Naive thymus-derived CD4-positive, alpha-beta T cell (primary cell): ENCODE measurements around the gene DSTN. TPM values are rescaled to one million over a fixed set of nuclear protein-coding genes. Genes with fewer than 3 reads are reported as not detected.
A peak's percentile ranks its signal among the peaks of the same experiment; 100 is the strongest.

Source experiments
- ATAC-seq: fragments of 150-1000 bp; cut with Tn5 transposase; 2 replicates; pipeline ENCODE4 v1.10.0; 2021; ENCODE audit warnings: mild to moderate bottlenecking, moderate library complexity
- CTCF ChIA-PET: fragments of 350-600 bp; sonication (Branson Sonifier 250); formaldehyde crosslinking; loops from one replicate; lab custom pipeline; 2021; ENCODE audit warnings: antibody characterized with exemption; lab: Charles Lee
- POLR2A ChIA-PET: fragments of 350-600 bp; sonication (Branson Sonifier 250); formaldehyde crosslinking; loops from one replicate; lab custom pipeline; 2021; ENCODE audit warnings: antibody characterized with exemption, inconsistent platforms; lab: Charles Lee
- DNase-seq, 9 donors: peaks; one replicate each; pipeline versions ENCODE4 v3.0.0 to v3.0.0-alpha.2; 2020 to 2022; ENCODE audit warnings: mixed read lengths in 1 of 9
- H3K27ac ChIP-seq: one replicate; pipeline ENCODE4 v1.7.0; 2013; ENCODE audit warnings: mild to moderate bottlenecking, low read depth, low read length, moderate library complexity
- H3K27me3 ChIP-seq, 2 donors: one replicate each; pipeline ENCODE4 v1.7.0; 2013; ENCODE audit warnings: low read length in 2 of 2, mild to moderate bottlenecking in 2 of 2, moderate library complexity in 2 of 2; ENCODE audit not compliant: control insufficient read depth in 2 of 2, insufficient read depth in 2 of 2
- H3K36me3 ChIP-seq, 3 experiments: 1 replicate in 2 of 3; 2 replicates in 1 of 3; pipeline ENCODE4 v1.7.0; 2013; ENCODE audit warnings: low read length in 3 of 3, mild to moderate bottlenecking in 3 of 3, moderate library complexity in 1 of 3; ENCODE audit not compliant: insufficient read depth in 3 of 3, control insufficient read depth in 2 of 3
- H3K4me1 ChIP-seq, 2 donors: one replicate each; pipeline ENCODE4 v1.7.0; 2013; ENCODE audit warnings: low read length in 2 of 2, mild to moderate bottlenecking in 2 of 2, moderate library complexity in 1 of 2; ENCODE audit not compliant: control insufficient read depth in 2 of 2, insufficient read depth in 2 of 2
- H3K4me3 ChIP-seq: 2 replicates; pipeline ENCODE4 v1.7.0; 2013; ENCODE audit warnings: mild to moderate bottlenecking, low read length
- H3K9me3 ChIP-seq, 3 experiments: 1 replicate in 2 of 3; 2 replicates in 1 of 3; pipeline ENCODE4 v1.7.0; 2013; ENCODE audit warnings: low read length in 3 of 3; ENCODE audit not compliant: control insufficient read depth in 2 of 3
- H3K27ac Mint-ChIP-seq, 9 donors: one replicate each; pipeline ENCODE4 v1.8.0; 2020 to 2022; ENCODE audit warnings: mixed read lengths in 9 of 9, mild to moderate bottlenecking in 8 of 9, moderate library complexity in 5 of 9, inconsistent platforms in 2 of 9
- H3K27me3 Mint-ChIP-seq, 5 donors: one replicate each; pipeline ENCODE4 v1.8.0; 2021 to 2022; ENCODE audit warnings: mixed read lengths in 5 of 5, mild to moderate bottlenecking in 1 of 5
- H3K36me3 Mint-ChIP-seq, 5 donors: one replicate each; pipeline ENCODE4 v1.8.0; 2020 to 2022; ENCODE audit warnings: mixed read lengths in 5 of 5, mild to moderate bottlenecking in 3 of 5, inconsistent platforms in 1 of 5
- H3K4me1 Mint-ChIP-seq, 7 donors: one replicate each; pipeline ENCODE4 v1.8.0; 2020 to 2022; ENCODE audit warnings: mixed read lengths in 7 of 7, mild to moderate bottlenecking in 3 of 7, inconsistent platforms in 1 of 7
- H3K4me3 Mint-ChIP-seq, 10 donors: one replicate each; pipeline ENCODE4 v1.8.0; 2020 to 2022; ENCODE audit warnings: mild to moderate bottlenecking in 10 of 10, mixed read lengths in 10 of 10, moderate library complexity in 6 of 10, inconsistent platforms in 2 of 10
- H3K9me3 Mint-ChIP-seq, 11 donors: one replicate each; pipeline ENCODE4 v1.8.0; 2020 to 2022; ENCODE audit warnings: mixed read lengths in 11 of 11, mild to moderate bottlenecking in 4 of 11, inconsistent platforms in 1 of 11, moderate library complexity in 1 of 11
- intact Hi-C, 2 donors: fragments of 100-400 bp; cut with micrococcal nuclease; formaldehyde crosslinking; loops; one replicate each; pipeline ENCODE4 v1.15.1; 2023
- polyA plus RNA-seq, 2 donors: library from polyadenylated mRNA; unstranded; fragments of 300-500 nt; fragmentation: Illumina TruSeq; gene quantifications; one replicate each; pipeline ENCODE4 v1.2.3, GENCODE V29; 2021
- total RNA-seq, 6 experiments: library from RNA in 5 of 6; stranded (reverse) in 5 of 6; gene quantifications; 1 replicate in 5 of 6; 2 replicates in 1 of 6; pipeline ENCODE4 v1.2.3 and lab custom pipeline; 2021 to 2026

The DSTN gene
- total and polyA plus RNA-seq, 7 experiments from 2014 or later = 28.7 to 113 (median 38.7) TPM

DNA sequence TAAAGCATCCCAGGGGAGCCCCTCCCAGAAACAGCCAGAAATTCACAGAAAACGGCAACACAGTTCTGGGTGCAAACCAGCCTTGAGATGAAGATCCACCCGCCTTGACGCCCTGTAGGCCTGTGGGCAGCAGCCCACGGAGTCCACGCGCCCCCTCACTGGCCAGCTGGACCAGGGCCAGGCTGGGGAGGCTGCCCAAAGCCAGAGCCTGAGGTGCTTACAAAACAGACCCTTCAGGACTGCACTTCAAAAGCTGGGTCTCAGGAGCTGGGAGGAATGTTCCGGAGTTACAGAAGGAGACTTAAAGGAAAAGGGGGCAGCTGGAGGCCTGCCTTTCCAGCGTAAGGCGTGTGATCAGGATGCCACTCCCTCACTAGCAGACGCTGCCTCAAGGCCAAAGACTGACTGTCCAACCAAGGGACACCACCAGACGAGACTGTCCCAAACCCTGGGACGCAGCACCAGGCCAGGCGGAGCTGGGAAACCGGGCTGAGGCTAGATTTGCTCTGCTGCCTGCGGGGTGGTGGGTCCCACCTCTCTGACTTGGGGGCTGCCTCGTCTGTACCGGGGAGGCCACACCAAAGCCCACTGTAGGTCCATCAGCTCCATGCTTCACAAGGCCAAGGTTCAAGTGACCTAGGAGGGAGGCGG lies 64.1 kb downstream of the DSTN start:
- no peaks in the 10 kb centered on the region for H3K4me1 ChIP-seq
- ChIA-PET CTCF (no interaction called here), POLR2A (no interaction called here)
- intact Hi-C loops = no loop called here
- peaks cover 0 to 77% (median 0%) of the 10 kb centered on the region in 3 experiments for H3K36me3 ChIP-seq
- no peaks in the 10 kb centered on the region for H3K27me3 Mint-ChIP-seq
- no peaks in the 10 kb centered on the region for H3K9me3 ChIP-seq
- H3K4me3 ChIP-seq = no peak overlapping the region
- no peak for DNase-seq
- peaks cover 0 to 35% (median 4%) of the 10 kb centered on the region in 5 donors for H3K36me3 Mint-ChIP-seq
- H3K27ac ChIP-seq = no peak overlapping the region
- no peak overlapping the region for H3K27ac Mint-ChIP-seq
- no peaks in the 10 kb centered on the region for H3K9me3 Mint-ChIP-seq
- ATAC-seq = no peak
- H3K27me3 ChIP-seq = no peaks in the 10 kb centered on the region
- peaks cover 0 to 6% (median 0%) of the 10 kb centered on the region in 7 donors for H3K4me1 Mint-ChIP-seq
- H3K4me3 Mint-ChIP-seq = no peak overlapping the region

DNA sequence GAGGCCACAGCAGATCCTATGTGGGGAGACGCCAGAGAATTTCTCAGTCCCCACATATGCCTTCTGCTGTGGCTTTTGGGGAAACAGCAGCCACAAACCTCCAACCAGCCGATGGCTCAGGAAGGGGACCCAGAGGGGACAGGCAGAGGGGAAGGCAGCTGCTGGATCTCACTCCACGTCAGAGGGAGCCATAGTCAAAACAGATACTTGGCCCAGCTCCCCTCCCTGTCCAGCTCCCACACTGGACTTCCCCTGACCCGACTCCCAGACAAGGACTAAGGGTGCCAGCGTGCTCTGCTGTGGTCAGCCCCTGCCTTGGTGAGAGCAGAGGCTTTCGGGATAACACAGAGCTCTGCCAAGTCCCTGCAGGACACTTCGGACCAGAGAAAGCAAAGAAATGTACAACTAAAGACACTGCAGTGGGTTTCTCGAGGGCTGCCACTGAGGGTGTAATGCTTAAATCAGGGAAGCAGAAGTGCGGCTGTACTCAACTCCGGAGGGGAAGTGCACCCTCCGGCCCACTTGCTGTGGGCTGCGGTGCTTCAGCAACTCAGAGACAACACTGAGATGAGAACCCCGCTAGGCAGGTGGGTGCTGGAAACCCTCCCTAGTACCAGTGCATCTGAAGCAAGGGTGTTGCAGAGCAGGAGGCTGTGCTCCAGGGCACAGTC lies 64.9 kb downstream of the DSTN start:
- no peak for DNase-seq
- intact Hi-C loops = no loop called here
- Mint-ChIP-seq H3K4me1 (peaks cover 0 to 6% (median 0%) of the 10 kb centered on the region in 7 donors), H3K9me3 (no peaks in the 10 kb centered on the region), H3K4me3 (no peak overlapping the region), H3K27ac (peak overlapping the region in 1 of 9 donors; percentile 46), H3K27me3 (no peaks in the 10 kb centered on the region), H3K36me3 (peaks cover 0 to 41% (median 4%) of the 10 kb centered on the region in 5 donors)
- Histone ChIP-seq H3K36me3 (peaks cover 0 to 69% (median 0%) of the 10 kb centered on the region in 3 experiments), H3K4me1 (no peaks in the 10 kb centered on the region), H3K9me3 (no peaks in the 10 kb centered on the region), H3K27me3 (no peaks in the 10 kb centered on the region), H3K27ac (no peak overlapping the region), H3K4me3 (no peak overlapping the region)
- peak; percentile 58 for ATAC-seq
- CTCF ChIA-PET = no interaction called here
- POLR2A ChIA-PET = no interaction called here

DNA sequence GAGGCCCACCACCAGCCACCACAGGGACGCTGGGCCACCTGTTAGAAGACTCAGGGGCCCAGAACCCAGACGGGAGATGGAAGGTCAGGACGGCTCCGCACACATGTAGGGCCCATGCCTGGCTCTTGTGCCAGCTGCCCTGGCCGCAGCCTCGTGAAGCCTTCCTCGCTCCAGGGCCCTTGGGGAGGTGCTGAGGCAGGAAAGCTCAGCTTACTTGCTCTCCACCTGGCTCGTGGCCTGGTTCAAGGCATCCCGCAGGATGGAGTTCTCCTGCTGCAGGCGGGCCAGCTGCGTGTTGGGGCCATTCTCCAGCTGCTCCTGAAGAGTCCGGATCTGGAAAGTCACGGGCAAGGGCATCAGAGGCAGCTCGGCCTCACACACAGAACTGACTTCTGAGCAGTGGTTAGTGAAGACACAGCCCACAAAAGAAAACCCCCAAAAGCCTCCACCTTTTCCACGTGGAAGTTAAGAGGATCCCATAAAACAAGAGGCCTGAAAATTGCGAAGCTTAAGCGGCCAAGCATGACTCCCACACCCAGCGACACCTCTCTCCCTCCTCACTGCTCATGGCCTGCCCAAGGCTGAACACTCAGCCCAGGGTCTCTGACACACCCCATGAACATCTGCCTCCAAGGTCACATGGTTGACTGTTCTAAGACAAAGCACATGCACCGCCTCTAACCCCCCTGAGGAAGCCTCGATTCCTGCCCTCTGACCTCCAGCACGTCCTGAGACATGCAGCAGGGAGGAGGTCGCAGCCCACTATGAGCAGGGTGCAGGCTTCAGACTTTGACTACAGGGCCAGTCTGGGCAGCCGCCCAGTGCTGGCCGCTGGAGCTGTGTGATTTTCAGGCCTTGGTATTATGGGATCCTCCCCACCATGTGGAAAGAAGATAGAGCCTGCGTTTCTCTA lies 65.7 kb downstream of the DSTN start:
- intact Hi-C loops = no loop called here
- Mint-ChIP-seq H3K27me3 (no peaks in the 10 kb centered on the region), H3K4me1 (peaks cover 0 to 6% (median 0%) of the 10 kb centered on the region in 7 donors), H3K4me3 (no peak overlapping the region), H3K27ac (peak overlapping the region in 2 of 9 donors; percentile 26 to 55), H3K36me3 (peaks cover 0 to 41% (median 4%) of the 10 kb centered on the region in 5 donors), H3K9me3 (no peaks in the 10 kb centered on the region)
- Histone ChIP-seq H3K27ac (no peak overlapping the region), H3K36me3 (peaks cover 0 to 68% (median 3%) of the 10 kb centered on the region in 3 experiments), H3K27me3 (no peaks in the 10 kb centered on the region), H3K9me3 (no peaks in the 10 kb centered on the region), H3K4me3 (no peak overlapping the region), H3K4me1 (no peaks in the 10 kb centered on the region)
- ChIA-PET POLR2A (no interaction called here), CTCF (interaction anchor here (0.6 kb wide), 1 partner anchor 97 kb away, joined by 3 read pairs; no protein-coding TSS in a partner anchor)
- ATAC-seq (peak; percentile 32), DNase-seq (no peak)

DNA sequence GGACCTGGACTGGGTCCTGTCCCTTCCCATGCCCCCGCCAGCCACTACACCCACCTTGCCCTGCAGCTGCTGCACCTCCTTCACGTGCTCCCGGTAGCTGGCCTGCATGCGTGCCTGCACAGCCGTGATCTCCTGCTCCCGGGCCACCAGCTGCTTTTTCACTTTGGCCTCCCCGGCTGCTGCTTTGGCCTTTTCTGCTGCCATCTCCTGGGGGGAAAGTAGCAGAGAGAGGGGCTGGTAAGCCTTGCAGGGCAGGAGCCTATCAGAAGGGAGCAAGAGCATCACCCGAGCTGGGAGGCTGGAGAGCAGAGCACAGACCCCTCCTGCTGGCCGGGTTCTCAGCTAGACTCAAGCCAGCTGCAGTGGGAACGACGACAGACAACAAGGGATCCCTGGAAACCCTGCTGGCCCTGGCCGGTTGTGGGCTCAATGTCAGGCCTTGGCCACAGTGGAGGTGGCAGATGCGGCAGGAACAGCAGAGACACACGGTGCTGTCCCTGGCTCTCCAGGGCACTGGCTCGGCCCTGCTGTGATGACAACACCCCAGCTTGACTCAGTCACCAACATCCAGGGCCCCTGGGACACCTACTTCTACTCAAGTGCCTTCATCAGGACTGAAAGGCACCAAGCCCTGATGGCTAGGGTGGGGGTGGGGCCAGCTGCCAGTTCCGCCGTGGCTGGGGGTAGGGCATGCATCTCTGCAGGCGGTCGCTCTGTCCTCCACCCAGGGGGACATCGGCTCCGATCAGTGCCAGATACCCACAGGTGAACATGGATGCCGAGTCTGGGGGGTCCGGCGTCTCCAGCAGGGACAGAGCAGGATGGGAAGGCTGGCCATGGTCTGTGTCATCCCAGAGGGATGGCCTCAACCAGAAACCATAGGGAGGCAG lies 66.9 kb downstream of the DSTN start:
- ChIA-PET CTCF (no interaction called here), POLR2A (no interaction called here)
- intact Hi-C loops = no loop called here
- ATAC-seq (no peak), DNase-seq (no peak)
- Histone ChIP-seq H3K9me3 (no peaks in the 10 kb centered on the region), H3K27ac (no peak overlapping the region), H3K36me3 (peaks cover 0 to 73% (median 3%) of the 10 kb centered on the region in 3 experiments), H3K4me3 (no peak overlapping the region), H3K4me1 (no peaks in the 10 kb centered on the region), H3K27me3 (no peaks in the 10 kb centered on the region)
- Mint-ChIP-seq H3K4me1 (peaks cover 0 to 6% (median 0%) of the 10 kb centered on the region in 7 donors), H3K36me3 (peaks cover 0 to 40% (median 4%) of the 10 kb centered on the region in 5 donors), H3K27ac (no peak overlapping the region), H3K4me3 (no peak overlapping the region), H3K27me3 (no peaks in the 10 kb centered on the region), H3K9me3 (no peaks in the 10 kb centered on the region)

DNA sequence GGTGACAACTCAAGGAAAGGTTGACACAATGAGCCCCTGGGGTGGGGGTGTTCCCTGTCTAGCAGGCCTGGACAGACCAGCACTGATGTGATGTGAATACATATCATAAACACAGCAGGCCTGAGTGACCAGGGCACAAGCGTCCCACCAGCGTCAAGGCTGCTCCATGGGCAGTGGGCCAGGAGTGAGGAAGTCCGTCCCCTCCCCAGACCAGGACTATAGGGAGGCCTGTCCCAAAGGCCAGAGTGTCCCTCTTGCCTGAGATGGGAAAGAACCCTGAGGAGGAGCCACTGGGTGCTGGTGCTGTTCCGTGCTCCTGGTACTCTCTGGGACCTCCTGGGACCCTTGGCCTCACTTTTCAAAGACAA lies 67.5 kb downstream of the DSTN start:
- ATAC-seq (no peak), DNase-seq (no peak)
- Histone ChIP-seq H3K9me3 (no peaks in the 10 kb centered on the region), H3K4me1 (no peaks in the 10 kb centered on the region), H3K27me3 (no peaks in the 10 kb centered on the region), H3K27ac (no peak overlapping the region), H3K36me3 (peaks cover 0 to 72% (median 3%) of the 10 kb centered on the region in 3 experiments), H3K4me3 (no peak overlapping the region)
- Mint-ChIP-seq H3K27me3 (no peaks in the 10 kb centered on the region), H3K36me3 (peaks cover 0 to 38% (median 4%) of the 10 kb centered on the region in 5 donors), H3K27ac (no peak overlapping the region), H3K4me3 (no peak overlapping the region), H3K9me3 (no peaks in the 10 kb centered on the region), H3K4me1 (peaks cover 0 to 6% (median 0%) of the 10 kb centered on the region in 7 donors)
- ChIA-PET CTCF (no interaction called here), POLR2A (no interaction called here)
- intact Hi-C loops = no loop called here
